CD4-positive, alpha-beta T cell treated with Interleukin-21 for 1 hour (primary cell): ENCODE measurements around the gene GGA1.

Experiments
- DNase-seq: peaks from one replicate; pipeline ENCODE4 v3.0.0-alpha.2; 2020

GGA1 gene

GRCh38 chr22:37632174-37633088 lies 23.8 kb downstream of the GGA1 start:
- DNase-seq: no peak

- DNase-seq: peak; percentile 69
Observed at GRCh38 chr22:37633089-37633624, 24.5 kb downstream of the GGA1 start.

GRCh38 chr22:37633625-37634416 lies 25.2 kb downstream of the GGA1 start:
- DNase-seq: peak; percentile 65

GRCh38 chr22:37634417-37634924 lies 25.8 kb downstream of the GGA1 start:
- DNase-seq: no peak

DNA sequence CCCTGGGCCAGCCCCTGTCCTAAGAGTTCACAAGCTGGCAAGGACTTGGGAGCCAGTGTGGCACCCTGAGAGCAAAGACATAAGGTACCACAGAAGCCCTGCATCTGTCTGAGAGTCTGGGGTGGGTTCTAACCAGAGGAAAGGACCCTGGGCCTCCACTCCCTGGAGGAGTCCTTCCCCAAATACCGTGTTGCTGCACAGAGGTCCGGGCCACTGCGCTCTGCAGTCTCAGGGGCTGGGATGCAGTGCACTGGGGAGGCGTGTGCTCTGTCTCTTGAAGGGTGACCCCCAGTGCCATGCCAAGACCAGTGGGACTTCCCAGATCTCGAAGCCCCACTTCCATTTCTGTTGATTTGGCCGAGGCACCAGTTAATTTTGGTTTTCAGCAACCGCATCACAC lies 26.5 kb downstream of the GGA1 start:
- no peak for DNase-seq

- DNase-seq: no peak
Observed at GRCh38 chr22:37636186-37636948, 27.7 kb downstream of the GGA1 start.

DNA sequence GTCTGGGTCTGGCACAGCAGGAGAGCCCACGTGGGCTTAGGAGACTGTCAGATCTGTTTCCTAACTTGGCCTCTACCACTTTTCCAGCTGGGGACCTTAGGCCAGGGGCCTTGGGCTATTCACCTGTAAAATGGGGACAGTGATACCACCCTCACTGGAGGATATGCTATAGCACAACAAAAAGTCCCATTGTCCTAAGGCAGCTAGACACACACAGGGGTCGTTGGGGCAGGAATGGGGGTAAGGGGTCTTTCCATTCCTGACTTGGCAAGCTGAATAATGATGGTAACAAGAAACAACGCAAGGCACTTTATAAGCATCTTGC lies 28.3 kb downstream of the GGA1 start:
- DNase-seq: no peak

- DNase-seq: peak; percentile 44
Observed at GRCh38 chr22:37638391-37639069, 29.9 kb downstream of the GGA1 start.

GRCh38 chr22:37639070-37639760 lies 30.6 kb downstream of the GGA1 start, which contains the start of gene SH3BP1:
Gene SH3BP1 (plus strand): TSS chr22:37639669. CDS start chr22:37639788, 119 bp downstream.
- DNase-seq: peak; percentile 69

DNA sequence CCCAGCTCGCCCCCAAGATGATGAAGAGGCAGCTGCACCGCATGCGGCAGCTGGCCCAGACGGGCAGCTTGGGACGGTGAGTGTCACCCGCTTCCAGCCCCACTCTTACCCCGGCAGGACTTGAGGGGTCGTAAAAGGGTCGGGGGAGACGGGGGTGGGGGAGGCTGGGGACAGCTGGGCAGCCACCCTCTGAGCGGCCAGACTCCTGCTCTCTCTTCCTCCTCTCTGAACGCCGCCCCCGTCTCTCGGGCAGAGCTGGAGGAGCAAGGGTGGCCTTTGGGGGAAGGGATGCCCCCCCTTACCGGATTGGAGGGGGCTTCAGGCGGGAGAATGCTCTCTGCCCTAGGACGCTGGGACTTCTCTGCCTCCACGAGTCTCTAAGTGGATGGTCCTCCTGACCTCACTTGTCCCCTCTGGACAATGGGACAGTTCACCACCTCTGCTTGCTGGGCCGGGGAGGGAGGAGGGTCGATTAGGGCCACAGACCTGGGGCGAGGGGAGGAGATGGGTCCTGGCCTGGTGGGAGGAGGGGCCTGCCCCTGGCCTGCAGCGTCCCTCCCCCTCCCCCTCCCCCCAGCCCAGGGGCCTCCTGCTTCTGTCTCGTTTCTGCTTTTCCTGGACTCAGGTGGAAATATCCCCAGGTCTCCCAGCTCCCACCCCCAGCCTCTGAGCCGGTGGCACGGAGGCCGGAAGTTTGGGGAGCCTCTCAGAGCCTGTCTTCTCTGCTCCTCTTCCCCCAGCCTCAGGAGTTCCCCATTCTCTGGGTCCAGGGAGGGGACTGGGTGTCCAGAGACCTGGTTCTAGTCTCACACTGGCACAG lies 31.3 kb downstream of the GGA1 start:
- peak; percentile 41 for DNase-seq

- DNase-seq: no peak
Observed at GRCh38 chr22:37640591-37641560, 32.2 kb downstream of the GGA1 start.

- no peak for DNase-seq
Observed at GRCh38 chr22:37641561-37641949, 32.9 kb downstream of the GGA1 start.

- peak; percentile 85 for DNase-seq
Observed at GRCh38 chr22:37643225-37643847, 34.7 kb downstream of the GGA1 start.

- no peak for DNase-seq
Observed at GRCh38 chr22:37647317-37647716, 38.7 kb downstream of the GGA1 start.

- no peak for DNase-seq
Observed at GRCh38 chr22:37647928-37648327, 39.3 kb downstream of the GGA1 start.

DNA sequence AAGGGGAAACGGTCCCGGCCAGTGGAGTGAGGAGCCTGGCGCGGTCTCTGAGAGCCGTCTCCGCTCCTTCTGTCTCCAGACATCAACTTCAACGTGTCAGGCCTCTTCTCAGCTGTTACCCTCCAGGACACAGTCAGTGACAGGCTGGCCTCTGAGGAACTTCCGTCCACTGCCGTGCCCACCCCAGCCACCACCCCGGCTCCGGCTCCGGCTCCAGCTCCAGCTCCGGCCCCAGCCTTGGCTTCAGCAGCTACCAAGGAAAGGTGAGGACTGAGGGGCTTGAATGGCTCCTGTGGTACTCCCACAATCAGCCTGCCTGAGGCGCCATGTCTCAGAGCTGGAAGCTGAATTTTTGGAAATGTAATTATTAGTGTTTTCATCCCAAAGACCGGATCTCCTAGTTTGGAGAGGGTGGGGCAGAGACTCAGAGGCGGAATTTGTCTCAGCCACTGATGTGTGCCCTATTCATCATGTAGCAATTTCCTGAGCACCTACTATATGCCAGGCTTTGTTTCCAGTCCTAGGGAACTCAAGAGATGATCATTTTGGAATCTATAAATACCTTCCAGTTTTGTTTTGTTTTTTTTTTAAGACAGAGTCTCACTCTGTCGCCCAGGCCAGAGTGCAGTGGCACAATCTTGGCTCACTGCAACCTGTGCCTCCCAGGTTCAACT lies 42.0 kb downstream of the GGA1 start:
- no peak for DNase-seq

DNA sequence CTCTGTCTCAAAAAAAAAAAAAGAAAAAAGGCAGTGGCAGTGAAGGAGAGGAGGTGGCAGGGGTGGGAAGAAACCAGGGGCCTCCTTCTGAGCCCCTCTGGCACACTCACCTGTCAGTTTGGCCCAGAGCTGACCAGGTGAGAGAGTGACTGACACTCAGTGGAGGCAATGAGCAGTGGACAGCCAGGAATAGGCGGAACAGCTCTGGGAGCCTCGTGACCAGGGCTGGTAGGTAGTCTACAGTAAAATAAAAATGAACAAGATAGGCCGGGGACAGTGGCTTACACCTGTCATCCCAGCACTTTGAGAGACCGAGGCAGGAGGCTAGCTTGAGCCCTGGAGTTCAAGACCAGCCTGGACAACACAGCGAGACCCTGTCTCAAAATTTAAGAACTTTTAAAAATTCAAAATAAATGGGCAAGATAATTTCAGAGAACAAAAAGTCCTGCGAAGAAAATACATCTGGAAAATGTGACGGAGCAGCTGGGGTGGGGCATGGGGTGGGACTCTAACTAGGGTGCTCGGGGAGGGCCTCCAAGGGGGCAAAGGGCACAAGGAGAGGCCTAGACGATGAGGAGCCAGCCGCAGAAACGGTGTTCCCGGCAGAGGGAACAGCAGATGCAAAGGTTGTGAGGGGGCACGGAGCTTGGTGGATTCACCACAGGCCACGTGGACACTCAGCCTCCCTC lies 46.1 kb downstream of the GGA1 start:
- no peak for DNase-seq

GRCh38 chr22:37655252-37655563 lies 46.6 kb downstream of the GGA1 start:
- DNase-seq: no peak
